B cell (primary cell): ENCODE data around the gene HEPN1. TPM values are rescaled to one million over a fixed set of nuclear protein-coding genes. Genes with fewer than 3 reads are reported as not detected.

Source experiments
- ATAC-seq: fragments of 200-7000 bp; cut with Tn5 transposase; one replicate; pipeline ENCODE4 v1.10.0; 2021; ENCODE audit warnings: low read depth, mild to moderate bottlenecking, moderate number of reproducible peaks, moderate library complexity
- CTCF ChIA-PET: fragments of 350-600 bp; sonication (Branson Sonifier 250); formaldehyde crosslinking; loops from one replicate; lab custom pipeline; 2021; ENCODE audit warnings: antibody characterized with exemption, inconsistent platforms; lab: Charles Lee
- POLR2A ChIA-PET: fragments of 350-600 bp; sonication (Branson Sonifier 250); formaldehyde crosslinking; loops from one replicate; lab custom pipeline; 2021; ENCODE audit warnings: antibody characterized with exemption; lab: Charles Lee
- DNase-seq: peaks from one replicate; pipeline ENCODE4 v3.0.0; 2013
- H2AFZ ChIP-seq: 2 replicates; pipeline ENCODE4 v1.6.1; 2012; ENCODE audit warnings: mild to moderate bottlenecking, low read depth, low read length; ENCODE audit not compliant: insufficient read depth, poor library complexity, severe bottlenecking
- H3K27ac ChIP-seq, 2 donors: 1 replicate in 1 of 2; 2 replicates in 1 of 2; pipeline ENCODE4 v1.5.1; 2012 to 2013; ENCODE audit warnings: low read length in 2 of 2, mild to moderate bottlenecking in 2 of 2, moderate library complexity in 1 of 2
- H3K27me3 ChIP-seq, 4 experiments: fragments of 200-600 bp in 1 of 4; sonication (generic) in 1 of 4; replicated peaks in 1 of 4; 1 replicate in 2 of 4; 2 replicates in 2 of 4; pipeline versions ENCODE4 v1.6.1 to v1.7.0; 2013 to 2016; ENCODE audit warnings: low read length in 3 of 4, mild to moderate bottlenecking in 2 of 4, mixed read lengths in 1 of 4, moderate library complexity in 1 of 4; ENCODE audit not compliant: insufficient read depth in 4 of 4, control insufficient read depth in 3 of 4; ENCODE audit errors: control extremely low read depth in 1 of 4
- H3K36me3 ChIP-seq, 2 experiments: replicated peaks in 1 of 2; 1 replicate in 1 of 2; 2 replicates in 1 of 2; pipeline versions ENCODE4 v1.6.1 to v1.7.1; 2013; ENCODE audit warnings: low read length in 1 of 2; ENCODE audit not compliant: insufficient read depth in 2 of 2, control insufficient read depth in 1 of 2; ENCODE audit errors: control extremely low read depth in 1 of 2, extremely low read depth in 1 of 2
- H3K4me1 ChIP-seq, 2 donors: fragments of 200-600 bp in 1 of 2; sonication (generic) in 1 of 2; 1 replicate in 1 of 2; 2 replicates in 1 of 2; pipeline versions ENCODE4 v1.5.1 to v1.6.1; 2013 to 2017; ENCODE audit warnings: low read length in 2 of 2; ENCODE audit not compliant: control insufficient read depth in 2 of 2, insufficient read depth in 2 of 2
- H3K4me2 ChIP-seq: replicated peaks from 2 replicates; pipeline ENCODE3; 2012; ENCODE audit warnings: mild to moderate bottlenecking, low read depth, low read length; ENCODE audit not compliant: poor library complexity, severe bottlenecking
- H3K4me3 ChIP-seq, 5 experiments: fragments of 200-600 bp in 1 of 5; sonication (generic) in 1 of 5; 1 replicate in 3 of 5; 2 replicates in 2 of 5; pipeline versions ENCODE4 v1.5.1 to v1.7.0; 2011 to 2016; ENCODE audit warnings: low read length in 4 of 5, mild to moderate bottlenecking in 4 of 5, low read depth in 2 of 5, control low read depth in 1 of 5, moderate library complexity in 1 of 5; ENCODE audit not compliant: insufficient read depth in 1 of 5; ENCODE audit errors: control extremely low read depth in 1 of 5, extremely low read depth in 1 of 5
- H3K79me2 ChIP-seq: fragments of 200-600 bp; sonication (generic); one replicate; pipeline ENCODE4 v1.6.0; 2016; ENCODE audit warnings: low read length; ENCODE audit not compliant: control insufficient read depth, insufficient read depth
- H3K9ac ChIP-seq: fragments of 200-600 bp; sonication (generic); 2 replicates; pipeline ENCODE4 v1.6.1; 2017; ENCODE audit warnings: mild to moderate bottlenecking, low read length, moderate library complexity
- H3K9me3 ChIP-seq, 3 donors: one replicate each; pipeline versions ENCODE4 v1.6.1 to v1.7.1; 2013; ENCODE audit warnings: low read length in 2 of 3; ENCODE audit not compliant: control insufficient read depth in 2 of 3, insufficient read depth in 1 of 3; ENCODE audit errors: control extremely low read depth in 1 of 3
- H4K20me1 ChIP-seq: 2 replicates; pipeline ENCODE4 v1.6.0; 2012; ENCODE audit warnings: mild to moderate bottlenecking, low read length; ENCODE audit not compliant: insufficient read depth, control insufficient read depth, poor library complexity, severe bottlenecking
- H3K27ac Mint-ChIP-seq: one replicate; pipeline ENCODE4 v1.8.0; 2021; ENCODE audit warnings: mixed read lengths
- H3K27me3 Mint-ChIP-seq: one replicate; pipeline ENCODE4 v1.8.0; 2021; ENCODE audit warnings: mixed read lengths
- H3K4me1 Mint-ChIP-seq: one replicate; pipeline ENCODE4 v1.8.0; 2021; ENCODE audit warnings: mixed read lengths
- H3K4me3 Mint-ChIP-seq: one replicate; pipeline ENCODE4 v1.8.0; 2021; ENCODE audit warnings: mixed read lengths
- H3K9me3 Mint-ChIP-seq: one replicate; pipeline ENCODE4 v1.8.0; 2022; ENCODE audit warnings: mixed read lengths; ENCODE audit not compliant: insufficient read depth
- CTCF ChIP-seq: fragments of 200-600 bp; IDR thresholded peaks from one replicate; pipeline ENCODE4 v1.8.0; 2022; ENCODE audit warnings: antibody characterized with exemption, mild to moderate bottlenecking
- EZH2 ChIP-seq: IDR thresholded peaks from 2 replicates; pipeline ENCODE4 v1.6.1; 2012; ENCODE audit warnings: borderline replicate concordance, low read depth, mild to moderate bottlenecking, moderate library complexity, low read length; ENCODE audit not compliant: insufficient read depth, poor library complexity, severe bottlenecking
- WGBS: methylation state at CpG from one replicate; pipeline ENCODE4 v1.1.5; 2013; ENCODE audit warnings: missing lambda C conversion rate; ENCODE audit not compliant: insufficient coverage; 5-methylcytosine and 5-hydroxymethylcytosine counted together
- intact Hi-C: fragments of 100-400 bp; cut with micrococcal nuclease; formaldehyde crosslinking; loops from one replicate; pipeline ENCODE4 v1.10.0; 2022
- polyA minus RNA-seq: library from RNA; depleted of rRNA, polyadenylated mRNA; stranded (reverse); fragments of >200 nt; gene quantifications from 2 replicates; pipeline ENCODE4 v1.2.3, GENCODE V29; 2012
- polyA plus RNA-seq: library from polyadenylated mRNA; depleted of rRNA; stranded (reverse); fragments of >200 nt; gene quantifications from 2 replicates; pipeline ENCODE4 v1.2.3, GENCODE V29; 2012
- total RNA-seq, 2 donors: library from RNA; stranded (reverse); fragments of 120-200 nt in 1 of 2; gene quantifications; 1 replicate in 1 of 2; 2 replicates in 1 of 2; pipeline versions ENCODE4 v1.2.3 to v1.2.4, GENCODE V29; 2013 to 2022

Gene HEPN1
- total RNA-seq (not detected in 2 replicates), polyA plus RNA-seq (not detected in 2 replicates), polyA minus RNA-seq (not detected in 2 replicates)
- not detected for total RNA-seq (2013)

GRCh38 chr11:124918950-124919349 lies at the start of gene HEPN1:
Gene HEPN1, plus strand, starts transcription at chr11:124919250.
- CTCF ChIA-PET, result no interaction called here

More at GRCh38 chr11:124918950-124919349, at the start of gene HEPN1:
- Mint-ChIP-seq H3K27ac (no peak within 1 kb of the TSS), H3K4me1 (peaks cover 2% of the 10 kb centered on the region), H3K9me3 (no peaks in the 10 kb centered on the region), H3K27me3 (peaks cover 62% of the 10 kb centered on the region), H3K4me3 (peak within 1 kb of the TSS; percentile 17)
- no peaks in the 10 kb centered on the region for H3K79me2 ChIP-seq
- DNase-seq (no peak), ATAC-seq (no peak)
- TF ChIP-seq CTCF (no peak), EZH2 (no peak)
- no peaks in the 10 kb centered on the region for H3K36me3 ChIP-seq
- H3K9ac ChIP-seq, result no peak within 1 kb of the TSS
- peaks cover 0 to 7% of the 10 kb centered on the region in 2 donors for H3K4me1 ChIP-seq
- no peak within 1 kb of the TSS for H3K4me2 ChIP-seq
- H3K27me3 ChIP-seq, result peaks cover 0 to 53% (median 8%) of the 10 kb centered on the region in 4 experiments
- 97% methylated on average over 3 of the region's 3 CpGs for WGBS
- POLR2A ChIA-PET, result no interaction called here
- no peaks in the 10 kb centered on the region for H4K20me1 ChIP-seq
- intact Hi-C loops, result no loop called here
- no peak within 1 kb of the TSS for H2AFZ ChIP-seq
- peaks cover 0 to 6% (median 0%) of the 10 kb centered on the region in 3 donors for H3K9me3 ChIP-seq
- no peak within 1 kb of the TSS for H3K4me3 ChIP-seq
- H3K27ac ChIP-seq, result no peak within 1 kb of the TSS
